GM12864 (cell line): ENCODE results near the gene PDZRN3.

ENCODE experiments used
- DNase-seq: peaks from one replicate; pipeline ENCODE4 v3.0.0-alpha.2; 2011; ENCODE audit warnings: low read depth
- H3K4me3 ChIP-seq: 2 replicates; pipeline ENCODE4 v1.5.1; 2011; ENCODE audit warnings: mild to moderate bottlenecking, low read depth, low read length, control low read depth
- CTCF ChIP-seq: IDR thresholded peaks from 2 replicates; pipeline ENCODE4 v1.5.1; 2011; ENCODE audit warnings: low read depth, mild to moderate bottlenecking, moderate library complexity, low read length, control low read depth, inconsistent platforms; ENCODE audit errors: missing control alignments

PDZRN3 gene

GRCh38 chr3:73555076-73555475 lies 69.7 kb downstream of the PDZRN3 start:
- DNase-seq: no peak
- H3K4me3 ChIP-seq: no peak overlapping the region
- no peak for TF ChIP-seq CTCF

GRCh38 chr3:73552700-73553099 lies 72.0 kb downstream of the PDZRN3 start:
- no peak for TF ChIP-seq CTCF
- no peak overlapping the region for H3K4me3 ChIP-seq
- no peak for DNase-seq

- TF ChIP-seq CTCF: no peak
- DNase-seq: no peak
- H3K4me3 ChIP-seq: no peak overlapping the region
Observed at GRCh38 chr3:73550032-73550431, 74.7 kb downstream of the PDZRN3 start.

- no peak overlapping the region for H3K4me3 ChIP-seq
- TF ChIP-seq CTCF: no peak
- no peak for DNase-seq
Observed at GRCh38 chr3:73549051-73549600, 75.6 kb downstream of the PDZRN3 start.

GRCh38 chr3:73548436-73548835 lies 76.3 kb downstream of the PDZRN3 start:
- no peak overlapping the region for H3K4me3 ChIP-seq
- no peak for TF ChIP-seq CTCF
- no peak for DNase-seq

GRCh38 chr3:73547427-73548248 lies 77.1 kb downstream of the PDZRN3 start:
- H3K4me3 ChIP-seq: no peak overlapping the region
- TF ChIP-seq CTCF: no peak
- no peak for DNase-seq

- no peak overlapping the region for H3K4me3 ChIP-seq
- no peak for TF ChIP-seq CTCF
- DNase-seq: no peak
Observed at GRCh38 chr3:73546961-73547360, 77.8 kb downstream of the PDZRN3 start.
